Sigmoid colon (tissue), 3 donors: ENCODE data around the gene MAPKAP1.

Source experiments
- CTCF ChIP-seq, 4 experiments: fragments of 450-650 bp in 3 of 4; fragments of 200-600 bp in 1 of 4; IDR thresholded peaks; one replicate each; pipeline ENCODE4 v1.5.1; 2016 to 2019; ENCODE audit warnings: antibody characterized with exemption in 4 of 4, mild to moderate bottlenecking in 3 of 4, moderate library complexity in 2 of 4
- POLR2A ChIP-seq, 2 donors: fragments of 450-650 bp; IDR thresholded peaks; one replicate each; pipeline ENCODE4 v1.6.1; 2016; ENCODE audit warnings: antibody characterized with exemption in 2 of 2, mild to moderate bottlenecking in 2 of 2, moderate library complexity in 2 of 2

GRCh38 chr9:125591888-125592287 lies 115.1 kb downstream of the MAPKAP1 start:
- TF ChIP-seq CTCF (IDR thresholded peaks at IDR 0.05) (no peak), POLR2A (IDR thresholded peaks at IDR 0.05) (no peak)
